Coronary artery (tissue), 2 donors: ENCODE data around the gene OASL.

Source experiments
- DNase-seq: peaks from one replicate; pipeline ENCODE4 v3.0.0-alpha.2; 2017; ENCODE audit warnings: low spot score
- H3K27ac ChIP-seq, 2 donors: fragments of 200-600 bp; sonication (generic); one replicate each; pipeline ENCODE4 v1.5.1; 2016 to 2019
- H3K4me3 ChIP-seq: fragments of 200-600 bp; sonication (generic); 2 replicates; pipeline ENCODE4 v1.5.1; 2016; ENCODE audit warnings: mild to moderate bottlenecking, moderate library complexity
- CTCF ChIP-seq: fragments of 200-600 bp; sonication (generic); IDR thresholded peaks from one replicate; pipeline ENCODE4 v1.5.1; 2019; ENCODE audit warnings: antibody characterized with exemption

The OASL gene

GRCh38 chr12:121038861-121039668 lies at the start of gene OASL:
OASL (minus strand) TSS chr12:121039246; CDS start chr12:121038971, 275 bp downstream.
- no peak for DNase-seq
- peak within 1 kb of the TSS; percentile 67 for H3K4me3 ChIP-seq
- H3K27ac ChIP-seq, result peak within 1 kb of the TSS in 1 of 2 donors; percentile 60
- no peak for TF ChIP-seq CTCF

- no peak overlapping the region for H3K27ac ChIP-seq
- TF ChIP-seq CTCF, result no peak
- no peak overlapping the region for H3K4me3 ChIP-seq
- no peak for DNase-seq
Observed at GRCh38 chr12:121088195-121088585, 49.1 kb upstream of the OASL start.

GRCh38 chr12:121087467-121088194 lies 48.6 kb upstream of the OASL start:
- no peak for TF ChIP-seq CTCF
- H3K4me3 ChIP-seq, result no peak overlapping the region
- no peak for DNase-seq
- H3K27ac ChIP-seq, result no peak overlapping the region

- H3K4me3 ChIP-seq, result no peak overlapping the region
- H3K27ac ChIP-seq, result no peak overlapping the region
- no peak for TF ChIP-seq CTCF
- DNase-seq, result no peak
Observed at GRCh38 chr12:121086781-121087295, 47.8 kb upstream of the OASL start.

GRCh38 chr12:121085506-121086353 lies 46.7 kb upstream of the OASL start:
- no peak for TF ChIP-seq CTCF
- Histone ChIP-seq H3K27ac (no peak overlapping the region), H3K4me3 (no peak overlapping the region)
- no peak for DNase-seq

GRCh38 chr12:121085069-121085468 lies 46.0 kb upstream of the OASL start:
- Histone ChIP-seq H3K4me3 (no peak overlapping the region), H3K27ac (no peak overlapping the region)
- DNase-seq, result no peak
- TF ChIP-seq CTCF, result no peak
